Stimulated activated CD8-positive, alpha-beta memory T cell treated with anti-CD3 and anti-CD28 coated beads, Interleukin-15, amount 100 ng/mL, for 48 hours (primary cell): ENCODE results near the gene PGBD5.
A peak's percentile ranks its signal among the peaks of the same experiment; 100 is the strongest.

ENCODE experiments used
- DNase-seq, 2 donors: peaks; one replicate each; pipeline ENCODE4 v3.0.0-alpha.2; 2020; ENCODE audit warnings: low read depth in 2 of 2

PGBD5 gene

GRCh38 chr1:230348386-230349019 lies 77.6 kb downstream of the PGBD5 start:
- no peak for DNase-seq

- no peak for DNase-seq
These were observed 78.2 kb downstream of the PGBD5 start for GRCh38 chr1:230347896-230348295.

- DNase-seq, result no peak
These were observed 80.8 kb downstream of the PGBD5 start for GRCh38 chr1:230345139-230345885.

GRCh38 chr1:230342699-230343098 lies 83.4 kb downstream of the PGBD5 start:
- no peak for DNase-seq

GRCh38 chr1:230342019-230342418 lies 84.1 kb downstream of the PGBD5 start:
- no peak for DNase-seq

GRCh38 chr1:230341162-230341546 lies 85.0 kb downstream of the PGBD5 start:
- no peak for DNase-seq

GRCh38 chr1:230340526-230341161 lies 85.5 kb downstream of the PGBD5 start:
- DNase-seq, result no peak

- DNase-seq, result no peak
These were observed 87.1 kb downstream of the PGBD5 start for GRCh38 chr1:230339033-230339432.

GRCh38 chr1:230337266-230337665 lies 88.9 kb downstream of the PGBD5 start:
- DNase-seq, result no peak

- DNase-seq, result no peak
These were observed 90.1 kb downstream of the PGBD5 start for GRCh38 chr1:230335861-230336522.

- DNase-seq, result no peak
These were observed 91.7 kb downstream of the PGBD5 start for GRCh38 chr1:230334447-230334837.

GRCh38 chr1:230333590-230334446 lies 92.3 kb downstream of the PGBD5 start:
- DNase-seq, result no peak

GRCh38 chr1:230332575-230333066 lies 93.5 kb downstream of the PGBD5 start:
- DNase-seq, result no peak

- DNase-seq, result no peak
These were observed 94.1 kb downstream of the PGBD5 start for GRCh38 chr1:230332061-230332460.

GRCh38 chr1:230330157-230330556 lies 96.0 kb downstream of the PGBD5 start:
- no peak for DNase-seq

- no peak for DNase-seq
These were observed 97.7 kb downstream of the PGBD5 start for GRCh38 chr1:230328342-230329015.

GRCh38 chr1:230327892-230328284 lies 98.2 kb downstream of the PGBD5 start:
- peak; percentile 25 to 33 for DNase-seq

- DNase-seq, result no peak
These were observed 98.9 kb downstream of the PGBD5 start for GRCh38 chr1:230326971-230327891.

GRCh38 chr1:230323686-230324085 lies 102.4 kb downstream of the PGBD5 start:
- no peak for DNase-seq
